Measurements from ENCODE around the gene DDX51.
"Not testable (repeated sequence)": the region's sequence is repeated elsewhere in the genome, so short reads cannot be mapped to it uniquely, and the experiment has no call there.

Gene DDX51

DNA sequence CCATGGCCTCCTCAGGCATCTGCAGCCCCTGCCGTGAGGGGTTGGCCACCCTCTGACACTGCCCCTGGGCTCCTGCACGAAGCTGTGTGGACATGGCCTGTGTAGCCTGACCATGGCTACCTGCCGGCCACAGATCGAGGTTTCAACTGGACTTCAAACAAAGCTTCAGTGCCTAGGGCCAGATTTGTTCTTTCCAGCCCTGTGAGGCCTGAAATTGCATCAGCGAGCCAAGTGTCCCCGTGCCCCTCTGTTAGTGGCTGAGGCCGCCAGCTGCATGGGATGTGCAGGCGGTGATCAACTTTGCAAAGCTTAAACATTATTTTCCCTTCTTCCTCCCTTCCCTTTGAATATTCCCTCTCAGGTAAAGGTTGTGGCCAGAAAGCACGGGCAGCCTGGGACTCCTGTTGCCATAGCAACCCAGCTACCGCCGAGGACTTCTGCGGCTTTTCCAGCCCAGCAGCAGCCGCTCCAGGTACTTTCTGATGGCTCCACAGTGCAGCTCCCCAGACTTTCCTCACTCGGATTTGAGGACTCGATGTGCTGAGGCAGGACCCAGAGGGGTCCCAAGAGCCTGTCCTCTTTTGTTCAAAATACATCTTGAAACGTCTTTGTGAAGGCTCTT lies 35.8 kb downstream of the DDX51 start:
- DNase-seq (ENCODE audit: low read depth): no peak
- TF ChIP-seq, protein P1, sequence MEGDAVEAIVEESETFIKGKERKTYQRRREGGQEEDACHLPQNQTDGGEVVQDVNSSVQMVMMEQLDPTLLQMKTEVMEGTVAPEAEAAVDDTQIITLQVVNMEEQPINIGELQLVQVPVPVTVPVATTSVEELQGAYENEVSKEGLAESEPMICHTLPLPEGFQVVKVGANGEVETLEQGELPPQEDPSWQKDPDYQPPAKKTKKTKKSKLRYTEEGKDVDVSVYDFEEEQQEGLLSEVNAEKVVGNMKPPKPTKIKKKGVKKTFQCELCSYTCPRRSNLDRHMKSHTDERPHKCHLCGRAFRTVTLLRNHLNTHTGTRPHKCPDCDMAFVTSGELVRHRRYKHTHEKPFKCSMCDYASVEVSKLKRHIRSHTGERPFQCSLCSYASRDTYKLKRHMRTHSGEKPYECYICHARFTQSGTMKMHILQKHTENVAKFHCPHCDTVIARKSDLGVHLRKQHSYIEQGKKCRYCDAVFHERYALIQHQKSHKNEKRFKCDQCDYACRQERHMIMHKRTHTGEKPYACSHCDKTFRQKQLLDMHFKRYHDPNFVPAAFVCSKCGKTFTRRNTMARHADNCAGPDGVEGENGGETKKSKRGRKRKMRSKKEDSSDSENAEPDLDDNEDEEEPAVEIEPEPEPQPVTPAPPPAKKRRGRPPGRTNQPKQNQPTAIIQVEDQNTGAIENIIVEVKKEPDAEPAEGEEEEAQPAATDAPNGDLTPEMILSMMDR (IDR thresholded peaks at IDR 0.05; ENCODE audit: low read depth, low read length, missing control alignments): no peak
- no peak overlapping the region for H3K4me3 ChIP-seq (ENCODE audit: low read depth, low read length)

DNA sequence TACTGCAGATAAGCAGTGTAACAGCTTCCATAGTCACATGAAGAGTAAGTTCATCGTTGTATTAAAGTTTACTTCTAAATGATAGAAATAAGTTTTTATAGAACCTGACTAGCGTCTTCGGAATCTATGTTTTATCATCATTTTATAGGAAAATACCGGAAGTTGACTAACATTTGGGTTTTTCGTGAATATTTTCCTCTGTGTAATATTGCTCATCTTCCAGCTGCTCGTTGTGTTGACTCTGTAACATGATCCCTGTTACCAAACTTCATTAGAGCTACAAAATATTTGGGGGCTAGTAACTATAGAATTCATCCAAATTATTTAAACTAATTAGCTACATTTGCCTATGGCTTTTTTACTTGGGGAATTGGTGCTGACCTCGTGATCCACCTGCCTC lies 37.2 kb downstream of the DDX51 start:
- DNase-seq (ENCODE audit: low read depth): no peak
- no peak overlapping the region for H3K4me3 ChIP-seq (ENCODE audit: low read depth, low read length)
- TF ChIP-seq, protein P1 (IDR thresholded peaks at IDR 0.05; ENCODE audit: low read depth, low read length, missing control alignments): no peak

DNA sequence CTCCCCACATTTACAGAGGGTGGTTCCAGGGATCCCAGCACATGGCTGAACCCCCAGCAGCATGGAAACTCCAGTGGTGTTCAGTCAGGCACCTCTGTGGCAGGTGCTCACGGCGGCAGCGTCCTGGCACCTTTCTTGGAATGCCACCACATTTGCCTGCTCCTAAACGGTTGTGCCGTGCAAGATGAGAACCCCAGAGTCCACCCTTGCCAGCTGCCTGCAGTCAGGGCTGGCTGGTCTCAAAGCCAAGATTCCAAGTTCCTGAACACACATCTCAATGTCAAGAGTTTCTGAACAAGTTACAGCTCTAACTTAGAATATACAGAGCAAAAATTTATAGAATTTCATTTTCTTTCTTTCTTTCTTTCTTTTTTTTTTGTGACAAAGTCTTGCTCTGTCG lies 38.7 kb downstream of the DDX51 start:
- no peak overlapping the region for H3K4me3 ChIP-seq (ENCODE audit: low read depth, low read length)
- no peak for DNase-seq (ENCODE audit: low read depth)
- TF ChIP-seq, protein P1 (IDR thresholded peaks at IDR 0.05; ENCODE audit: low read depth, low read length, missing control alignments): no peak

DNA sequence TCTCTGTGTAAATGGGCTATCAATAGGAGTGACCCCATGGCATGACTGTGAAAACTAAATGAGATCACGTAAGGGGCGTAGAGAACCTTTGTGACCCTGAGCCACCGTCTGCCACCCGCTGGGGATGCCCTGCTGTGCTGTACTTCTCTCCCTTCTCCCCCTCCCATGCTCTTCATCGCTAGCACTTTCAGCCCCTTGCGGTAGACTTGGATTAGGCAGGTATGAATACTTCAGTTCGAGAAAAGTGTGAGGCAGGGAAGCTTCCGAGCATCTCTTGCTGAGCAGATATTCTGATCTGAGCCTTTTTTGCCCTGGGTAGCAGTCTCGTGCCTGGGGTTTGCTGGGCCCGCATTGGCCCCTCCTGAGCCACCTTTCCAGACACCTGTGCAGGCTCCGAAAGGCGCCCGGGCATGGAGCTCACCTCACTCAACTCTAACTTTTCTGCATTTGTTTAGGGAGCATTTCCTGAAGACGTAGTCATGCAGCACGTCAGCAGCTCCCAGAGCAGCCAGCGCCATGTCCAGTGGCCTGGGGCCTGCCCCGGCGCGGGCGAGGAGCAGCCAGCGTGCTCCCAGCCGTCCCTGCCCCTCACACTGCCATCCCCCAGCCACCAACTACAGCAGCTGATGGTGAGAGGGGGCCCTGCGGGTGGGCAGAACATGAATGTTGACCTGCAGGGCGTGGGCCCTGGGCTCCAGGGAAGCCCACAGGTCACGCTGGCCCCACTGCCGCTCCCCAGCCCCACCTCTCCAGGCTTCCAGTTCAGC lies 40.4 kb downstream of the DDX51 start:
- no peak for DNase-seq (ENCODE audit: low read depth)
- TF ChIP-seq, protein P1 (IDR thresholded peaks at IDR 0.05; ENCODE audit: low read depth, low read length, missing control alignments): no peak
- H3K4me3 ChIP-seq (ENCODE audit: low read depth, low read length): no peak overlapping the region

DNA sequence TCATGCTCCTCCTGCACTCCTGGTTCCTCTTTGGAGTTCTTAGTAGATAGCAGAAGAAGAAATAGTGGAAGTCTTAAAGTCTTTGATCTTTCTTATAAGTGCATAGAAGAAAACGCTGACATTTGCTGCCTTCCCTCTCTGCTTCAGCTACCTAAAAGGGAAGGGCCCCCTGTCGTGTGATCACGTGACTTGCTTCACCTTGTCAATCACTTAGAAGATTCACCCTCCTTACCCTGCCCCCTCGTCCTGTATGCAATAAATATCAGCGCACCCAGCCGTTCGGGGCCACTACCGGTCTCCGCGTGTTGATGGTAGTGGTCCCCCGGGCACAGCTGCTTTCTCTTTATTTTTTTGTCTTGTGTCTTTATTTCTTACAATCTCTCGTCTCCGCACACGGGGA lies 41.0 kb downstream of the DDX51 start:
- not testable (repeated sequence) for H3K4me3 ChIP-seq (ENCODE audit: low read depth, low read length); DNase-seq (ENCODE audit: low read depth)

DNA sequence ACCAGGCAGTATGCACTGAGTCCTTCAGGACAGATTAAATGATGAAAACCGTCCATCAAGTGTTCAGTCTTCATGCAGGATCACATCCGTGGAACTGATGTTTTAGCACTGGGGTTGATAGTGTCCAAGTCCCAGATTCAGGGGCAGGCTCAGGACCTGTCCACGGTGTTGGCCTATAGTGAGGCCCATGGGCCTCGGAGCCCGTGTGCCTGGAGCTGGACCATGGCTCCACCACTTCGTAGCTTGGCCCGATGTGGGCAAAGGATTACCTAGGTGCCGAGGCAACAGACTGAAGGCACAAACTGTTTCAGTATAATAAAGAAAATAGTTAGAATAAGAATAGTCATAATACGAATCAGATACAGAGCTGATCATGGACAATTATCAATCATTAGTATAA lies 41.8 kb downstream of the DDX51 start:
- no peak overlapping the region for H3K4me3 ChIP-seq (ENCODE audit: low read depth, low read length)
- TF ChIP-seq, protein P1 (IDR thresholded peaks at IDR 0.05; ENCODE audit: low read depth, low read length, missing control alignments): no peak
- DNase-seq (ENCODE audit: low read depth): no peak

DNA sequence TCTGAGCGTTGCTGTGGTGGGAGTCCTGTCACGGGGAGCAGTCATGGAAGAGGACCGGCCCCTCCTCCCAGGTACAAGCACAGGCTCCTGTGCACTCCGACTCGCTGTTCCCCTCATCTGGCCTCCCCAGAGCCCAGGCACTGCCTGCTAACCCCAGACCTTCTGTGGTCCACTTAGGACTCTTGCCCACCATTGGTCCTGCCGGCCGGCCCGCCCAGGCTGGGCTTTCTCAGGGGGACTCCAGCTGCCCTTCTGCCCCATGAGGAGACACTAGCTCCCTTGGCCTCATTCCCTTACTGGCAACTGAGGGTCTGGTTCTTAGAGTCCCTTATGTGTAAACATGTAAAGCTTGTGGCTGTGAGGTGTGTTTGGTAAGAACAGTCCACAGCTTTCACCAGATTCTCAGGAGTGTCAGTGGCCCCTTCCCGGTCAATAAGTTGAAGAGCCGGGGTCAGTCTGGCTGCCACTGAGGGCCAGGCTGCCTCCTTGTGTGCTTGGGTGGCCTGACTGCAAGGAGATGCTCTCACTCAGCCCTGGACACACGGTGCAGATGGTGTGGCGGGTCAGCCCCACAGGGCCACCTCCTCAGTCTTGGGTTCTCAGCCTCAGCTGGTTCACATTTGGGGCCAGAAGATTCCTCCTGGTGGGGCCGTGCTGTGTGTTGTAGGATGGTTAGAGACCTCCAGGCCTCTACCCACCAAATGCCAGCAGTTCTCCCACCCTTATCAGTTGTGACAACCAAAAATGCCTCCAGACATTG lies 43.6 kb downstream of the DDX51 start:
- no peak overlapping the region for H3K4me3 ChIP-seq (ENCODE audit: low read depth, low read length)
- TF ChIP-seq, protein P1 (IDR thresholded peaks at IDR 0.05; ENCODE audit: low read depth, low read length, missing control alignments): no peak
- no peak for DNase-seq (ENCODE audit: low read depth)
